BLaER1 (cell line): Measurements from ENCODE around the gene CEP128.

Experiments
- H3K27ac ChIP-seq: shearing (Covaris generic); formaldehyde crosslinking; 2 replicates; pipeline ENCODE4 v1.8.1; 2022
- H3K27me3 ChIP-seq: shearing (Covaris generic); formaldehyde crosslinking; 2 replicates; pipeline ENCODE4 v1.8.1; 2022
- H3K36me3 ChIP-seq: shearing (Covaris generic); formaldehyde crosslinking; 2 replicates; pipeline ENCODE4 v1.8.1; 2022
- H3K4me1 ChIP-seq: shearing (Covaris generic); formaldehyde crosslinking; 2 replicates; pipeline ENCODE4 v1.8.1; 2022
- H3K4me2 ChIP-seq: shearing (Covaris generic); formaldehyde crosslinking; 2 replicates; pipeline ENCODE4 v1.8.1; 2022
- H3K4me3 ChIP-seq: shearing (Covaris generic); formaldehyde crosslinking; 2 replicates; pipeline ENCODE4 v1.8.1; 2022
- H3K9ac ChIP-seq: shearing (Covaris generic); formaldehyde crosslinking; 2 replicates; pipeline ENCODE4 v1.8.1; 2022
- H3K9me3 ChIP-seq: shearing (Covaris generic); formaldehyde crosslinking; 2 replicates; pipeline ENCODE4 v1.8.1; 2022
- H4K20me1 ChIP-seq: shearing (Covaris generic); formaldehyde crosslinking; 2 replicates; pipeline ENCODE4 v1.8.1; 2022
- Cebpa-rat ChIP-seq: shearing (Covaris generic); IDR thresholded peaks from 2 replicates; pipeline ENCODE4 v1.8.1; 2022

The CEP128 gene

GRCh38 chr14:80700601-80701000 lies 240.9 kb downstream of the CEP128 start:
- H3K27me3 ChIP-seq: no peaks in the 10 kb centered on the region
- peaks cover 10% of the 10 kb centered on the region; the same call in 1 of the 2 replicates for H3K36me3 ChIP-seq
- no peaks in the 10 kb centered on the region for H4K20me1 ChIP-seq
- H3K9ac ChIP-seq: no peak overlapping the region
- no peak overlapping the region for H3K4me2 ChIP-seq
- H3K4me3 ChIP-seq: no peak overlapping the region
- H3K4me1 ChIP-seq: no peaks in the 10 kb centered on the region
- TF ChIP-seq Cebpa-rat: no peak
- no peaks in the 10 kb centered on the region for H3K9me3 ChIP-seq
- no peak overlapping the region for H3K27ac ChIP-seq

GRCh38 chr14:80699861-80700260 lies 241.7 kb downstream of the CEP128 start:
- H3K4me1 ChIP-seq: no peaks in the 10 kb centered on the region
- no peaks in the 10 kb centered on the region for H4K20me1 ChIP-seq
- no peak overlapping the region for H3K4me2 ChIP-seq
- peaks cover 6% of the 10 kb centered on the region; the same call in 1 of the 2 replicates for H3K36me3 ChIP-seq
- H3K27ac ChIP-seq: no peak overlapping the region
- no peaks in the 10 kb centered on the region for H3K27me3 ChIP-seq
- no peak for TF ChIP-seq Cebpa-rat
- no peak overlapping the region for H3K9ac ChIP-seq
- no peak overlapping the region for H3K4me3 ChIP-seq
- H3K9me3 ChIP-seq: no peaks in the 10 kb centered on the region

- H3K4me1 ChIP-seq: no peaks in the 10 kb centered on the region
- peaks cover 6% of the 10 kb centered on the region; the same call in 1 of the 2 replicates for H3K36me3 ChIP-seq
- TF ChIP-seq Cebpa-rat: no peak
- no peaks in the 10 kb centered on the region for H3K9me3 ChIP-seq
- H3K9ac ChIP-seq: no peak overlapping the region
- H4K20me1 ChIP-seq: no peaks in the 10 kb centered on the region
- H3K27me3 ChIP-seq: no peaks in the 10 kb centered on the region
- no peak overlapping the region for H3K4me3 ChIP-seq
- no peak overlapping the region for H3K4me2 ChIP-seq
- no peak overlapping the region for H3K27ac ChIP-seq
These were observed 242.6 kb downstream of the CEP128 start for GRCh38 chr14:80698974-80699373.

GRCh38 chr14:80695869-80696268 lies 245.7 kb downstream of the CEP128 start:
- Histone ChIP-seq H3K36me3 (peaks cover 1% of the 10 kb centered on the region; the same call in 1 of the 2 replicates), H3K27me3 (no peaks in the 10 kb centered on the region), H3K9ac (no peak overlapping the region), H3K27ac (no peak overlapping the region), H3K4me1 (no peaks in the 10 kb centered on the region), H3K9me3 (no peaks in the 10 kb centered on the region), H4K20me1 (no peaks in the 10 kb centered on the region), H3K4me3 (no peak overlapping the region), H3K4me2 (no peak overlapping the region)
- TF ChIP-seq Cebpa-rat: no peak

GRCh38 chr14:80692903-80693302 lies 248.6 kb downstream of the CEP128 start:
- no peak overlapping the region for H3K4me2 ChIP-seq
- no peak overlapping the region for H3K27ac ChIP-seq
- no peaks in the 10 kb centered on the region for H4K20me1 ChIP-seq
- no peaks in the 10 kb centered on the region for H3K9me3 ChIP-seq
- no peaks in the 10 kb centered on the region for H3K36me3 ChIP-seq
- no peak for TF ChIP-seq Cebpa-rat
- H3K4me3 ChIP-seq: no peak overlapping the region
- H3K27me3 ChIP-seq: no peaks in the 10 kb centered on the region
- no peak overlapping the region for H3K9ac ChIP-seq
- no peaks in the 10 kb centered on the region for H3K4me1 ChIP-seq

GRCh38 chr14:80681651-80682050 lies 259.9 kb downstream of the CEP128 start:
- peaks cover 53% of the 10 kb centered on the region for H3K9me3 ChIP-seq
- no peak overlapping the region for H3K9ac ChIP-seq
- no peak overlapping the region for H3K4me2 ChIP-seq
- no peak for TF ChIP-seq Cebpa-rat
- no peaks in the 10 kb centered on the region for H4K20me1 ChIP-seq
- peaks cover 32% of the 10 kb centered on the region for H3K36me3 ChIP-seq
- H3K27ac ChIP-seq: no peak overlapping the region
- H3K4me1 ChIP-seq: no peaks in the 10 kb centered on the region
- H3K27me3 ChIP-seq: no peaks in the 10 kb centered on the region
- no peak overlapping the region for H3K4me3 ChIP-seq

- no peaks in the 10 kb centered on the region for H4K20me1 ChIP-seq
- peaks cover 32% of the 10 kb centered on the region for H3K36me3 ChIP-seq
- H3K9me3 ChIP-seq: peaks cover 53% of the 10 kb centered on the region
- H3K27ac ChIP-seq: no peak overlapping the region
- no peak overlapping the region for H3K4me3 ChIP-seq
- no peak overlapping the region for H3K4me2 ChIP-seq
- no peak overlapping the region for H3K9ac ChIP-seq
- H3K27me3 ChIP-seq: no peaks in the 10 kb centered on the region
- TF ChIP-seq Cebpa-rat: no peak
- H3K4me1 ChIP-seq: no peaks in the 10 kb centered on the region
These were observed 262.3 kb downstream of the CEP128 start for GRCh38 chr14:80679273-80679672.

- Histone ChIP-seq H4K20me1 (no peaks in the 10 kb centered on the region), H3K27me3 (no peaks in the 10 kb centered on the region), H3K27ac (no peak overlapping the region), H3K9ac (no peak overlapping the region), H3K4me2 (no peak overlapping the region), H3K4me1 (no peaks in the 10 kb centered on the region), H3K36me3 (peaks cover 32% of the 10 kb centered on the region), H3K4me3 (no peak overlapping the region), H3K9me3 (peaks cover 52% of the 10 kb centered on the region)
- no peak for TF ChIP-seq Cebpa-rat
These were observed 263.1 kb downstream of the CEP128 start for GRCh38 chr14:80678436-80678835.

GRCh38 chr14:80669426-80669825 lies 272.1 kb downstream of the CEP128 start:
- Histone ChIP-seq H3K27me3 (no peaks in the 10 kb centered on the region), H3K9ac (no peak overlapping the region), H3K4me1 (no peaks in the 10 kb centered on the region), H3K36me3 (no peaks in the 10 kb centered on the region), H3K27ac (no peak overlapping the region), H4K20me1 (no peaks in the 10 kb centered on the region), H3K4me3 (no peak overlapping the region), H3K9me3 (peaks cover 16% of the 10 kb centered on the region), H3K4me2 (no peak overlapping the region)
- no peak for TF ChIP-seq Cebpa-rat

GRCh38 chr14:80664576-80664975 lies 277.0 kb downstream of the CEP128 start:
- Histone ChIP-seq H3K27ac (no peak overlapping the region), H3K9ac (no peak overlapping the region), H4K20me1 (no peaks in the 10 kb centered on the region), H3K9me3 (peaks cover 9% of the 10 kb centered on the region), H3K36me3 (no peaks in the 10 kb centered on the region), H3K27me3 (no peaks in the 10 kb centered on the region), H3K4me1 (no peaks in the 10 kb centered on the region), H3K4me3 (no peak overlapping the region), H3K4me2 (no peak overlapping the region)
- no peak for TF ChIP-seq Cebpa-rat

- H3K4me1 ChIP-seq: no peaks in the 10 kb centered on the region
- no peak overlapping the region for H3K4me3 ChIP-seq
These were observed 278.0 kb downstream of the CEP128 start for GRCh38 chr14:80663541-80663940.

More at GRCh38 chr14:80663541-80663940, 278.0 kb downstream of the CEP128 start:
- Histone ChIP-seq H4K20me1 (no peaks in the 10 kb centered on the region), H3K9ac (no peak overlapping the region), H3K27ac (no peak overlapping the region), H3K36me3 (no peaks in the 10 kb centered on the region), H3K9me3 (peaks cover 1% of the 10 kb centered on the region), H3K4me2 (no peak overlapping the region), H3K27me3 (no peaks in the 10 kb centered on the region)
- TF ChIP-seq Cebpa-rat: no peak
